GM23338 (cell line): Measurements from ENCODE around the gene METTL21C.
A peak's percentile ranks its signal among the peaks of the same experiment; 100 is the strongest.

ENCODE experiments used
- ETS1 ChIP-seq: IDR thresholded peaks from 2 replicates; pipeline ENCODE4 v1.6.1; 2016; ENCODE audit warnings: antibody characterized with exemption
- EZH2 ChIP-seq: fragments of 200-600 bp; sonication (generic); IDR thresholded peaks from one replicate; pipeline ENCODE4 v1.8.0; 2017; ENCODE audit warnings: antibody characterized with exemption, mild to moderate bottlenecking, low read depth; ENCODE audit not compliant: unreplicated experiment
- EZH2phosphoT487 ChIP-seq: fragments of 200-600 bp; sonication (generic); IDR thresholded peaks from one replicate; pipeline ENCODE4 v1.8.1; 2018; ENCODE audit warnings: antibody characterized with exemption; ENCODE audit not compliant: unreplicated experiment
- NANOG ChIP-seq: IDR thresholded peaks from 2 replicates; pipeline ENCODE4 v1.6.1; 2016; ENCODE audit warnings: antibody characterized with exemption, borderline replicate concordance
- POLR2AphosphoS5 ChIP-seq: IDR thresholded peaks from 2 replicates; pipeline ENCODE4 v1.6.1; 2016; ENCODE audit warnings: antibody characterized with exemption, low read depth
- REST ChIP-seq: IDR thresholded peaks from one replicate; pipeline ENCODE4 v1.6.1; 2018; ENCODE audit warnings: antibody characterized with exemption; ENCODE audit not compliant: unreplicated experiment
- ZNF331 ChIP-seq: fragments of 250-450 bp; sonication (Bioruptor Pico); IDR thresholded peaks from 2 replicates; pipeline ENCODE4 v1.5.0; 2020; ENCODE audit warnings: low read depth, mild to moderate bottlenecking, moderate library complexity
- TF ChIP-seq, protein P1 (sequence below), 2 experiments: fragments of 200-600 bp in 1 of 2; sonication (generic) in 1 of 2; conservative IDR thresholded peaks; 2 replicates each; pipeline versions ENCODE4 v1.5.1 to v1.6.1; 2016 to 2017; ENCODE audit warnings: antibody characterized with exemption in 2 of 2, low read depth in 2 of 2, mild to moderate bottlenecking in 2 of 2, moderate library complexity in 1 of 2

GRCh38 chr13:102724923-102725322, 30.1 kb upstream of the METTL21C start:
- TF ChIP-seq, protein P1, sequence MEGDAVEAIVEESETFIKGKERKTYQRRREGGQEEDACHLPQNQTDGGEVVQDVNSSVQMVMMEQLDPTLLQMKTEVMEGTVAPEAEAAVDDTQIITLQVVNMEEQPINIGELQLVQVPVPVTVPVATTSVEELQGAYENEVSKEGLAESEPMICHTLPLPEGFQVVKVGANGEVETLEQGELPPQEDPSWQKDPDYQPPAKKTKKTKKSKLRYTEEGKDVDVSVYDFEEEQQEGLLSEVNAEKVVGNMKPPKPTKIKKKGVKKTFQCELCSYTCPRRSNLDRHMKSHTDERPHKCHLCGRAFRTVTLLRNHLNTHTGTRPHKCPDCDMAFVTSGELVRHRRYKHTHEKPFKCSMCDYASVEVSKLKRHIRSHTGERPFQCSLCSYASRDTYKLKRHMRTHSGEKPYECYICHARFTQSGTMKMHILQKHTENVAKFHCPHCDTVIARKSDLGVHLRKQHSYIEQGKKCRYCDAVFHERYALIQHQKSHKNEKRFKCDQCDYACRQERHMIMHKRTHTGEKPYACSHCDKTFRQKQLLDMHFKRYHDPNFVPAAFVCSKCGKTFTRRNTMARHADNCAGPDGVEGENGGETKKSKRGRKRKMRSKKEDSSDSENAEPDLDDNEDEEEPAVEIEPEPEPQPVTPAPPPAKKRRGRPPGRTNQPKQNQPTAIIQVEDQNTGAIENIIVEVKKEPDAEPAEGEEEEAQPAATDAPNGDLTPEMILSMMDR (conservative IDR thresholded peaks at IDR 0.05; ENCODE audit: low read depth in 2 of 2) = peak; percentile 14 to 39; a peak in 3 of 4 replicates
- no peak for TF ChIP-seq EZH2
- TF ChIP-seq EZH2phosphoT487 = no peak
- TF ChIP-seq ETS1 = no peak
- TF ChIP-seq POLR2AphosphoS5 = no peak
- no peak for TF ChIP-seq REST
- no peak for TF ChIP-seq NANOG
- no peak for TF ChIP-seq ZNF331 (CRISPR knock-in tag)
